GM21423 (cell line): ENCODE results near the gene IL18R1.
"Not testable (repeated sequence)": the region's sequence is repeated elsewhere in the genome, so short reads cannot be mapped to it uniquely, and the experiment has no call there.

Experiments
- ATAC-seq: cut with Tn5 transposase; IDR thresholded peaks from one replicate; pipeline ENCODE4 v1.9.1; 2021; ENCODE audit warnings: mild to moderate bottlenecking, moderate library complexity; ENCODE audit not compliant: unreplicated experiment

IL18R1 gene

GRCh38 chr2:102355526-102356380 lies at the start of gene IL18R1:
TSS of gene IL18R1 (plus strand) at chr2:102355796. CDS start at chr2:102362661, 6,865 bp downstream.
- ATAC-seq, result peak; percentile 87

- ATAC-seq, result no peak
These were observed 49.5 kb upstream of the IL18R1 start for GRCh38 chr2:102306125-102306524.

GRCh38 chr2:102310964-102311640 lies 44.5 kb upstream of the IL18R1 start, which contains the start of gene IL1RL1:
TSS of gene IL1RL1 (plus strand) at chr2:102311563. CDS start at chr2:102338265, 26,702 bp downstream.
- no peak for ATAC-seq

- no peak for ATAC-seq
These were observed 42.6 kb upstream of the IL18R1 start for GRCh38 chr2:102313025-102313424.

GRCh38 chr2:102313471-102313870 lies 42.1 kb upstream of the IL18R1 start:
- no peak for ATAC-seq

GRCh38 chr2:102313950-102314349 lies 41.6 kb upstream of the IL18R1 start:
- ATAC-seq, result no peak

- no peak for ATAC-seq
These were observed 39.7 kb upstream of the IL18R1 start for GRCh38 chr2:102315921-102316320.

GRCh38 chr2:102317715-102318114 lies 37.9 kb upstream of the IL18R1 start:
- ATAC-seq, result no peak

GRCh38 chr2:102318437-102318836 lies 37.2 kb upstream of the IL18R1 start:
- ATAC-seq, result no peak

- ATAC-seq, result no peak
These were observed 33.5 kb upstream of the IL18R1 start for GRCh38 chr2:102321941-102322719.

- not testable (repeated sequence) for ATAC-seq
These were observed 30.7 kb upstream of the IL18R1 start for GRCh38 chr2:102324914-102325313.

- no peak for ATAC-seq
These were observed 24.1 kb upstream of the IL18R1 start for GRCh38 chr2:102331311-102331980.

GRCh38 chr2:102334486-102334885 lies 21.1 kb upstream of the IL18R1 start:
- no peak for ATAC-seq

- ATAC-seq, result no peak
These were observed 19.7 kb upstream of the IL18R1 start for GRCh38 chr2:102335871-102336366.

- no peak for ATAC-seq
These were observed 19.1 kb upstream of the IL18R1 start for GRCh38 chr2:102336502-102336945.

- no peak for ATAC-seq
These were observed 18.6 kb upstream of the IL18R1 start for GRCh38 chr2:102337012-102337411.

- ATAC-seq, result no peak
These were observed 17.9 kb upstream of the IL18R1 start for GRCh38 chr2:102337481-102338386.

- ATAC-seq, result no peak
These were observed 14.8 kb upstream of the IL18R1 start for GRCh38 chr2:102340778-102341177.

GRCh38 chr2:102342888-102343287 lies 12.7 kb upstream of the IL18R1 start:
- no peak for ATAC-seq
